HK-2 (cell line): ENCODE results near the gene CDR2.
"Not testable (repeated sequence)": the region's sequence is repeated elsewhere in the genome, so short reads cannot be mapped to it uniquely, and the experiment has no call there.

ENCODE experiments used
- DNase-seq: peaks from one replicate; pipeline ENCODE4 v3.0.0-alpha.2; 2018; ENCODE audit not compliant: unreplicated experiment

The CDR2 gene

GRCh38 chr16:22375963-22376640 is 1.7 kb upstream of the CDR2 start:
- no peak for DNase-seq

- DNase-seq, result no peak
Measured at GRCh38 chr16:22375117-22375962, 921 bp upstream of the CDR2 start.

GRCh38 chr16:22373662-22374310 is 633 bp downstream of the CDR2 start:
- DNase-seq, result peak; percentile 25

- DNase-seq, result no peak
Measured at GRCh38 chr16:22372882-22373661, 1.3 kb downstream of the CDR2 start.

GRCh38 chr16:22370038-22370820 is 4.2 kb downstream of the CDR2 start:
- DNase-seq, result no peak

GRCh38 chr16:22369221-22369811 is 5.1 kb downstream of the CDR2 start:
- DNase-seq, result no peak

GRCh38 chr16:22368200-22368826 is 6.1 kb downstream of the CDR2 start:
- DNase-seq, result not testable (repeated sequence)

- DNase-seq, result no peak
Measured at GRCh38 chr16:22366889-22367288, 7.5 kb downstream of the CDR2 start.

- no peak for DNase-seq
Measured at GRCh38 chr16:22366371-22366770, 8.0 kb downstream of the CDR2 start.

GRCh38 chr16:22364241-22364640 is 10.2 kb downstream of the CDR2 start:
- DNase-seq, result no peak

GRCh38 chr16:22360963-22361659 is 13.3 kb downstream of the CDR2 start:
- no peak for DNase-seq

- no peak for DNase-seq
Measured at GRCh38 chr16:22359679-22360078, 14.7 kb downstream of the CDR2 start.

- no peak for DNase-seq
Measured at GRCh38 chr16:22358000-22358399, 16.4 kb downstream of the CDR2 start.

GRCh38 chr16:22357635-22357971 is 16.8 kb downstream of the CDR2 start:
- DNase-seq, result no peak

- DNase-seq, result no peak
Measured at GRCh38 chr16:22356930-22357634, 17.3 kb downstream of the CDR2 start.

- no peak for DNase-seq
Measured at GRCh38 chr16:22355487-22355908, 18.9 kb downstream of the CDR2 start.

- peak; percentile 51 for DNase-seq
Measured at GRCh38 chr16:22353933-22354541, 20.4 kb downstream of the CDR2 start.

GRCh38 chr16:22353191-22353919 is 21.1 kb downstream of the CDR2 start:
- DNase-seq, result peak; percentile 41
